ENCODE results near the gene MALRD1.

- TF ChIP-seq CTCF (conservative IDR thresholded peaks at IDR 0.05; ENCODE audit: low read depth, low read length) (no peak), EZH2 (IDR thresholded peaks at IDR 0.05; ENCODE audit: borderline replicate concordance, low read depth, low read length, poor library complexity, severe bottlenecking) (no peak)
Observed at GRCh38 chr10:19605806-19606205, 557.2 kb downstream of the MALRD1 start.

All from A673 (cell line).